SK-N-SH (cell line): ENCODE results near the gene MARCHF10.

Experiments used
- CTCF ChIP-seq: fragments of 200-600 bp; sonication (generic); IDR thresholded peaks from 2 replicates; pipeline ENCODE4 v1.6.1; 2017; ENCODE audit warnings: antibody characterized with exemption, mild to moderate bottlenecking, moderate library complexity
- EP300 ChIP-seq, 2 experiments: IDR thresholded peaks; 2 replicates each; pipeline versions ENCODE4 v1.4.0 to v1.6.1; 2012; ENCODE audit warnings: borderline replicate concordance in 1 of 2, low read depth in 1 of 2, low read length in 1 of 2
- FOXM1 ChIP-seq: IDR thresholded peaks from 2 replicates; pipeline ENCODE4 v1.4.0; 2012; ENCODE audit warnings: low read depth, mild to moderate bottlenecking
- GATA2 ChIP-seq: sonication (generic); formaldehyde crosslinking; IDR thresholded peaks from 2 replicates; pipeline ENCODE4 v1.5.0; 2020; ENCODE audit warnings: mild to moderate bottlenecking, missing genetic modification reagents
- JUND ChIP-seq: IDR thresholded peaks from 2 replicates; pipeline ENCODE4 v1.4.0; 2012
- MXI1 ChIP-seq: IDR thresholded peaks from 2 replicates; pipeline ENCODE4 v1.6.1; 2012; ENCODE audit warnings: mild to moderate bottlenecking, low read depth, low read length, improper control_type of control experiment
- POLR2AphosphoS5 ChIP-seq: IDR thresholded peaks from 2 replicates; pipeline ENCODE4 v1.6.1; 2012; ENCODE audit warnings: low read depth, low read length
- RCOR1 ChIP-seq: fragments of 150-350 bp; IDR thresholded peaks from 2 replicates; pipeline ENCODE4 v1.6.1; 2017; ENCODE audit warnings: antibody characterized with exemption, low read length
- REST ChIP-seq: IDR thresholded peaks from 2 replicates; pipeline ENCODE4 v1.6.1; 2012; ENCODE audit warnings: mild to moderate bottlenecking, low read depth, low read length, moderate library complexity
- SMC3 ChIP-seq: IDR thresholded peaks from 2 replicates; pipeline ENCODE4 v1.6.1; 2012; ENCODE audit warnings: low read depth, low read length, improper control_type of control experiment
- TAF1 ChIP-seq: IDR thresholded peaks from 2 replicates; pipeline ENCODE4 v1.6.1; 2012; ENCODE audit warnings: low read depth, mild to moderate bottlenecking, low read length, moderate library complexity, borderline replicate concordance
- TCF12 ChIP-seq: IDR thresholded peaks from 2 replicates; pipeline ENCODE4 v1.4.0; 2012
- USF2 ChIP-seq: fragments of 150-350 bp; IDR thresholded peaks from 2 replicates; pipeline ENCODE4 v1.6.1; 2017; ENCODE audit warnings: antibody characterized with exemption, low read length, low read depth, borderline replicate concordance

GRCh38 chr17:62675701-62676100 is 132.4 kb downstream of the MARCHF10 start:
- TF ChIP-seq CTCF (no peak), MXI1 (no peak), TAF1 (no peak), USF2 (no peak), SMC3 (no peak), RCOR1 (no peak), TCF12 (no peak), GATA2 (CRISPR knock-in tag) (no peak), EP300 (IDR thresholded peaks at IDR 0.05; ENCODE audit: borderline replicate concordance in 1 of 2, low read depth in 1 of 2, low read length in 1 of 2) (no peak), REST (no peak), JUND (no peak), FOXM1 (no peak), POLR2AphosphoS5 (no peak)
